IMR-90 (cell line): ENCODE results near the gene RALGAPB.

Experiments
- BHLHE40 ChIP-seq: fragments of 150-350 bp; IDR thresholded peaks from 2 replicates; pipeline ENCODE4 v1.6.1; 2016; ENCODE audit warnings: mild to moderate bottlenecking, low read depth, low read length
- CEBPB ChIP-seq: IDR thresholded peaks from 2 replicates; pipeline ENCODE4 v1.6.1; 2012; ENCODE audit warnings: low read depth, low read length, improper control_type of control experiment
- FOS ChIP-seq: fragments of 150-350 bp; IDR thresholded peaks from 2 replicates; pipeline ENCODE4 v1.6.1; 2016; ENCODE audit warnings: low read depth, low read length
- MAFK ChIP-seq: IDR thresholded peaks from 2 replicates; pipeline ENCODE4 v1.6.1; 2012; ENCODE audit warnings: low read depth, low read length, improper control_type of control experiment
- MXI1 ChIP-seq: IDR thresholded peaks from 2 replicates; pipeline ENCODE4 v1.6.1; 2012; ENCODE audit warnings: low read depth, mild to moderate bottlenecking, low read length, moderate library complexity, borderline replicate concordance
- NFE2L2 ChIP-seq: fragments of 150-350 bp; IDR thresholded peaks from 2 replicates; pipeline ENCODE4 v1.6.1; 2016; ENCODE audit warnings: low read depth, mild to moderate bottlenecking, low read length
- POLR2A ChIP-seq: IDR thresholded peaks from 2 replicates; pipeline ENCODE4 v1.6.1; 2012; ENCODE audit warnings: mild to moderate bottlenecking, low read depth, low read length
- RAD21 ChIP-seq: IDR thresholded peaks from 2 replicates; pipeline ENCODE4 v1.6.1; 2012; ENCODE audit warnings: low read length, improper control_type of control experiment
- RCOR1 ChIP-seq: IDR thresholded peaks from 2 replicates; pipeline ENCODE4 v1.6.1; 2012; ENCODE audit warnings: mild to moderate bottlenecking, low read length, improper control_type of control experiment; ENCODE audit not compliant: insufficient replicate concordance
- RFX5 ChIP-seq: IDR thresholded peaks from 2 replicates; pipeline ENCODE4 v1.8.0; 2012; ENCODE audit warnings: low read depth, mild to moderate bottlenecking, low read length, moderate library complexity
- SMC3 ChIP-seq: fragments of 150-350 bp; IDR thresholded peaks from 2 replicates; pipeline ENCODE4 v1.6.1; 2016; ENCODE audit warnings: low read depth, mild to moderate bottlenecking, antibody characterized with exemption, low read length, moderate library complexity
- TF ChIP-seq, protein P1 (sequence below): conservative IDR thresholded peaks from 2 replicates; pipeline ENCODE4 v1.5.1; 2012; ENCODE audit warnings: mild to moderate bottlenecking, low read depth, low read length, improper control_type of control experiment
- TF ChIP-seq, protein P2 (sequence below): fragments of 150-350 bp; IDR thresholded peaks from 2 replicates; pipeline ENCODE4 v1.6.1; 2016; ENCODE audit warnings: low read depth, mild to moderate bottlenecking, low read length, moderate library complexity, borderline replicate concordance
- TF ChIP-seq, protein P3 (sequence below): fragments of 150-350 bp; IDR thresholded peaks from 2 replicates; pipeline ENCODE4 v1.6.1; 2017; ENCODE audit warnings: mild to moderate bottlenecking, antibody characterized with exemption, low read length, low read depth

DNA sequence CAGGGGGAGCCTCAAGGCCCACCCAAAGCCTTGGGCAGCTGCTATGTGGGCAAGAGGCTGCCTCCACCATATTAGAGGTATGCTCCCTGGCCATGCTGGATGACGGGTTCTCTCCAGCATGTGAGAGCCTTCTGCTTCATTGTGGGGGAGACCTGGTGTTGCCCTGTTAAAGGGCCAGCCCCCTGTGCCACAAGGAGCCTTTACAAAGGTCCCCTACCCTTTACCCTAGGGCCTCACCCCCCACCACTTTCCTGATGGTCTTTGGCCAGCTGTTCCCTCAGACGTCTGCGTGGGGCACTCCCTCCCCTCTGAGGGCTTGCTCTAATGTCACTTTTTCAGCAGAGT lies 113.5 kb downstream of the RALGAPB start:
- TF ChIP-seq BHLHE40 (no peak), MAFK (no peak), POLR2A (no peak), RFX5 (no peak), NFE2L2 (no peak), RAD21 (no peak), CEBPB (no peak), RCOR1 (no peak), SMC3 (no peak), FOS (no peak), MXI1 (no peak)
- TF ChIP-seq, protein P1, sequence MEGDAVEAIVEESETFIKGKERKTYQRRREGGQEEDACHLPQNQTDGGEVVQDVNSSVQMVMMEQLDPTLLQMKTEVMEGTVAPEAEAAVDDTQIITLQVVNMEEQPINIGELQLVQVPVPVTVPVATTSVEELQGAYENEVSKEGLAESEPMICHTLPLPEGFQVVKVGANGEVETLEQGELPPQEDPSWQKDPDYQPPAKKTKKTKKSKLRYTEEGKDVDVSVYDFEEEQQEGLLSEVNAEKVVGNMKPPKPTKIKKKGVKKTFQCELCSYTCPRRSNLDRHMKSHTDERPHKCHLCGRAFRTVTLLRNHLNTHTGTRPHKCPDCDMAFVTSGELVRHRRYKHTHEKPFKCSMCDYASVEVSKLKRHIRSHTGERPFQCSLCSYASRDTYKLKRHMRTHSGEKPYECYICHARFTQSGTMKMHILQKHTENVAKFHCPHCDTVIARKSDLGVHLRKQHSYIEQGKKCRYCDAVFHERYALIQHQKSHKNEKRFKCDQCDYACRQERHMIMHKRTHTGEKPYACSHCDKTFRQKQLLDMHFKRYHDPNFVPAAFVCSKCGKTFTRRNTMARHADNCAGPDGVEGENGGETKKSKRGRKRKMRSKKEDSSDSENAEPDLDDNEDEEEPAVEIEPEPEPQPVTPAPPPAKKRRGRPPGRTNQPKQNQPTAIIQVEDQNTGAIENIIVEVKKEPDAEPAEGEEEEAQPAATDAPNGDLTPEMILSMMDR, result no peak
- TF ChIP-seq, protein P2, sequence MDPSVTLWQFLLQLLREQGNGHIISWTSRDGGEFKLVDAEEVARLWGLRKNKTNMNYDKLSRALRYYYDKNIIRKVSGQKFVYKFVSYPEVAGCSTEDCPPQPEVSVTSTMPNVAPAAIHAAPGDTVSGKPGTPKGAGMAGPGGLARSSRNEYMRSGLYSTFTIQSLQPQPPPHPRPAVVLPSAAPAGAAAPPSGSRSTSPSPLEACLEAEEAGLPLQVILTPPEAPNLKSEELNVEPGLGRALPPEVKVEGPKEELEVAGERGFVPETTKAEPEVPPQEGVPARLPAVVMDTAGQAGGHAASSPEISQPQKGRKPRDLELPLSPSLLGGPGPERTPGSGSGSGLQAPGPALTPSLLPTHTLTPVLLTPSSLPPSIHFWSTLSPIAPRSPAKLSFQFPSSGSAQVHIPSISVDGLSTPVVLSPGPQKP, result no peak
- TF ChIP-seq, protein P3, sequence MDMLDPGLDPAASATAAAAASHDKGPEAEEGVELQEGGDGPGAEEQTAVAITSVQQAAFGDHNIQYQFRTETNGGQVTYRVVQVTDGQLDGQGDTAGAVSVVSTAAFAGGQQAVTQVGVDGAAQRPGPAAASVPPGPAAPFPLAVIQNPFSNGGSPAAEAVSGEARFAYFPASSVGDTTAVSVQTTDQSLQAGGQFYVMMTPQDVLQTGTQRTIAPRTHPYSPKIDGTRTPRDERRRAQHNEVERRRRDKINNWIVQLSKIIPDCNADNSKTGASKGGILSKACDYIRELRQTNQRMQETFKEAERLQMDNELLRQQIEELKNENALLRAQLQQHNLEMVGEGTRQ, result no peak
